Measurements from ENCODE around the gene DCAF8L1.
"Not testable (repeated sequence)": the region's sequence is repeated elsewhere in the genome, so short reads cannot be mapped to it uniquely, and the experiment has no call there.

Gene DCAF8L1

DNA sequence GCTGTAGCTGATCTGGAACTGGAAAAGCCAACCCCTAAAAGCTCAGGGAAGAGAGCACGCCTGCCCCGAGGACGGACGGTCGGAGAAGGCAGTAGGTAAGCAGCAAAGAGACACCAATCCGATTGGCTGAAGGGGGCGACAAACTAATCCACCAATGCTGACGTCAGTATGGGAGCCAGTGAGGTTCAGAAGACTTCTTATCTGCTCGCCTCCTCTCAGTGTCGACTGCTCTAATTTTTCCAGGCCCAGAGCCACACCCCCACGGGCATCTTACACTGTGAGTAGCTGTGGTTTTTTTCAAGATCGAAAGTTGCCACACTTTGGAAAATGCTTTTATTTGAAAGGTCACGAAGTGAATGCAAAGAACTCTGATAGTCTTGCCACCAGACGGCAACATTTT, at the start of gene DCAF8L1:
Gene DCAF8L1 (minus strand): TSS at position 101 of the 400 bp plus-strand sequence. CDS start 115 bp downstream, outside the sequence.
- DNase-seq = no peak

DNA sequence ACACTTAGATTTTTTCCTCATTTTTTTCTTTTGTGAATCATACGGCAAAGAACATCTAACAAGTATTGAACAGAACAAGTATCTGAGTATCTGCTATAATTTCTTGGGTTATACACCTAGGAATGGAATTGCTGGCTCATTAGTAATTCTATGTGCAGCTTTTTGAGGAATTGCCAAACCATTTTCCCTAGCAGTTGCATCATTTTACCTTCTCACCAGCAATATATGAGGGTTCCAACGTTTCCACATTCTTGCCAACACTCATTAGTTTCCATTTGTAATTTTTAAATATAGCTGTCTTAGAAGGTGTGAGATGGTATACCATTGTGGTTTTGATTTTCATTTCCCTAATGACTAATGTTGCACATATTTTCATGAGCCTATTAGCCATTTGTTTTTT, 41.1 kb upstream of the DCAF8L1 start:
- DNase-seq = no peak

DNA sequence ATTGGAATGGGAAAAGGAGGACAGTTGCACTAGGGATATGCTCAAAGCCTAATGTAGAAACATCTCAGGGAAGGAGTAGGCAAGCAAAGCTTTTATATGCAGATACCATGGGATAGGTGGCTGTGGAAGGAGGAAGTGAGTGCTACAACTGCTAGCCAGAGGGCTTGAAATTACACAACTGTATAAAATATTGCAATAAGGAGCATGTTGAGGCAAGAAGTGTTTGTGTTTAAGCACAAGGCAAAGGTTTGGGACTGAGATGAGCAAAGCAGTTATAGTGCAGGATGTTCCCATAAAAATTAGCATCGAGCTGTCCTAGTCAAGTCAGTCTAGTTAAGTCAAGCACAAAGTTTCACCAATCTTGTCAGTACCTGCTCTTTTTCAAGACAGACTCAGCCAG, 35.6 kb upstream of the DCAF8L1 start:
- no peak for DNase-seq

DNA sequence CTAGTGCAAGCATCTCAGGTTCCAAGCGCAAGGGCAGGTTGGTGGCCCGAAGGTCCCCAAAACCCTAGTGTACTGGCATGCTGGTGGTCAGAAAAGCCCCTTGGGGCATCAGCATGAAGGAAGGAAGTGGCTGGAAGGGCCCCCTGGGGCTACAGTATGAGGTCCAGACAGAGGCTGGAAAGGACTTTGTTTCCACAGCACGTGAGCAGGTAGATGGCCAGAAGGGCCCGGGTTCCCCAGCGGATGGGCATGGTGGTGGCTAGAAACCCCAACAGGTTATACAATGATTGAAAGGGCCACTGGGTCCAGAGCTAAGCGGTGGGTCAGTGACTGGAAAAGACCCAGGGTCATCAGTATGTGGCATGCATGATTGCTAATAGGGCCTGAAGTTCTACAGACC, 34.7 kb upstream of the DCAF8L1 start:
- no peak for DNase-seq

DNA sequence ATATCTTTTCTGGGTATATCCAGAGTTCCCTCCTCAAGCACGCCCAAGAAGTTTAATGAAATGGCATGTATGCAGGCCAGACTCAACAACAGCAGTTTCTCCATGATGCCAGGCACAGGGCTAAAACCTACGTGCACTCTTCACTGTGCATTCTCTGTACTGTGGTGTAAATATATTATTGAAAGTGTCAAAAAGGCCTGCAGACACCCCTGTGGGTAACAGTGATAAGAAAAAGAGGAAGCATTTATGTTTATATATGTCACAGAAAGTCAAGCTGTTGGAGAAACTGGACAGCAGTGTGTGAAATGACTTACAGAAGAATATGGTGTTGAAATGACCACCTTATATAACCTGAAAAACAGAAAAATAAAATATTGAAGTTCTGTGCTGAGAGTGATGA, 29.6 kb upstream of the DCAF8L1 start:
- DNase-seq = no peak

DNA sequence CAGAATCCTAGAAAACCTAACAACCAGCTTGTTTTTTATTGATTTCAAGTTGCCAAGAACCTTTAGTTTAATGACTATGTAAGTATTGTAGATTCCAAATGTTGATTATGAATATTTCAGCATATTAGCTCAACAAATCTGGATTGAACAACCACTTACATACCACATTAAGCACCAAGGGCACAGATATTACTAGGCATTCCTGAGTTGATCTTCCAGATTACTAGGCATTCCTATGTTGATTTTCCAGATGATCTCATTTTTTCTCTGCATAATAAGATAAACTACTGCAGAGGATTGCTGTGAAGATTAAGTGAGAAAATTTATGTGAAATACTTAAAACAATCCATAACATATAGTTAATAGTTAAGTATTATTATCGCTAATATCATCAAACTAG, 17.4 kb upstream of the DCAF8L1 start:
- no peak for DNase-seq

DNA sequence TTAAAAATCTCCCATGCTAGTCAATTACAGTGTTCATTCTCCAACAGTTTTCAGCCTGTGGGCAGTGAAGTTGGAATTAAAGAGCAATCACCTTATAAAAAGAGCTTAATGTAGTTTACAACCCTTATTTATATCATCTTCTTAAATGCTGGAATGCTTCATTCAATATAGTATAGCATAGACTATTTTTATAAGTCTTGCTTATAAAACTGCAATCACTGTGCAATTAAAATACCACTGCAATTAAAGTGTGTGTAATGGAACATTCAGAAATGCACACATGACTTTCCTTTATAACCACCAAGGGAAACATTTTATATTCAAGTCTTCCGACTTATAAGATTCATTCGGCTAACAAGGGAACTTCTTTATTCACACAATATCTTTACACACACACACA, 16.4 kb upstream of the DCAF8L1 start:
- DNase-seq = no peak

DNA sequence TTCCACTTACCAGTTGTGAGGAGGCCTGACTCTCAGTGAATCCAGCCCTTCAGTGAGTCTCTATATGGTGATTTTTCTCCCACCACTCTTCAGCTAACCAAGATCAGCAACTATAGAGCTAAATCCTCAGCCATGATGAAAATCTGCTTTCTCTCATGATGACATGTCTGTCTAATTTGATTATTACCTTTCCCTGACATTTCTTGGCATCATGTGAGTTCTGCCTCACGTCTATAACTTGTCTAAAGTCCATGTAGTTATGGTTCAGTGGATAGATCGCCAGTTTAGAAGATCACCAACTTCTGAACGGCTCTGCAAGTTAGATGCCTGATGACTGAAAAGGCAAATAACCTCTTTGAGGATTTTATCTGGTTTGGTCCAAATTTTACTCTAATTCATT, 14.9 kb upstream of the DCAF8L1 start:
- DNase-seq = no peak

DNA sequence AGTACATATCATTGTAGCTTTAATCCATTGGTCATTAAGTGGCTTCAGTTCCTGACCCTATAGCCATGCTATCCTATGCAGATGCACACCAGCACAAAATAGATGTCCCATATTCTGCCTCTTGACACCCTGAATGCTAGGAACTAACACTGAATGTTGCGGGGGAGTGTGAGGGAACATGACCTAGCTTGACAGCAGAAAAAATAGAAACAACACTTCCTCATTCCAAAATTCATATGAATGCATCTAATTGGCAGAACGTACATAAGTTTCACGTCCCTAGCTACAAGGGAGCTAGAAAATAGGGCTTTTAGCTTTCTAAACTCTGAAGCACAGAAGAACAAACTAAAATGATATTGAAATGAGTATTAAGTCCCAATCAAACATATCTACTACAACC, 14.4 kb upstream of the DCAF8L1 start:
- DNase-seq = no peak

DNA sequence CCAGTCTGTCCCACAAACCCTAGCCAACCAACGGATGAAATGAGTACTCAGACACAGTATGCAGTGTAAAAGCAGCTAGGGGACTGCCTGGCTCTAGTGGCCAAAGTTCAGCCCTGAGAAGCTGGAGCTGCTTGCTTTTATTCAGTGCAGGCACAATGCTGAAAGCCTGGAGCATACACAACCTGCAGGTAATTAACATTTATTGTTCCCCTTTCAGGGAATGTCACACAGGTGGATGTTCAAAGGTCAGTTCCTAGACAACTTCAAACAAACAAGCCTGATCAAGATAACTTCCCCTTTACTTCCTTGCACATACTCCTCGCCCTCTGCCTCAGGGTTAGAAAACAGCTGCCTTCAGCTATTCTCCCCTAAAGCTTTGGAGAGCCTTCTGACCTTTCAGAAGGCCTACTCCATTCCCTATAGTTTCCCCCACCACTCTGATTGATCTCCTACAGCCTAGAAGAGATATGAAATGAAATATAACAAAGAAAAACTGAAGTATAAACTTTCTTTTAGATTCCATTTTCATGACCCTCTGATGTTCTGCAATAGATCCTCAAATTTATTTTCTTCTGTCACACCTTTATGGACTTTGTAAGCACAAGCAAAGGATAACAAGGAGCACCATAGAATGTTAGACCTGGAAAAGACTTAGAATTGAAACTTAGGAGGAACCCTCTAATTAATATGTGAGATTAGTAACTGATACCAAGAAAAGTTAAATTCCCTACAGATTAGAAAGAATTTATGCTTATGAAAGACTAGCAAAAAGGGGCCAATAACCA, 6.8 kb upstream of the DCAF8L1 start:
- DNase-seq = no peak

DNA sequence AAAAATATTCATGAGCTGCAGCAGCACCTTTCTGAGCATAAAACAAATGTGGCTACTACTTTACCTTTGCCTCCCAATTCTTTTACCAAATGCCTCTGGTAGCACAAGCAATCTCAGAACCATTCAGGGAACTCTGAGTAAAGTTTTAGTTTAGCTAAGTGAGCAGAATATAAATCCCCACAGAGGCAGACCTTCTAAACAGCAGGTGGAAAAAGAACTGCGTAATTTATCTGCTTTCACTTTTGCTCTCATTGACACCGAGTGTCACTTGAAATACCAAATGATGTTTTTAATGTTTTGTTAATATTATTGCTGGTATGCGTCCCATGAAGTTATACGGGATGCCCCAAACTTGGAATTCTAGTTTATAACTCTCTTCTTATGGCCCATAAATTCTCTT, 4.3 kb downstream of the DCAF8L1 start:
- DNase-seq = not testable (repeated sequence)

DNA sequence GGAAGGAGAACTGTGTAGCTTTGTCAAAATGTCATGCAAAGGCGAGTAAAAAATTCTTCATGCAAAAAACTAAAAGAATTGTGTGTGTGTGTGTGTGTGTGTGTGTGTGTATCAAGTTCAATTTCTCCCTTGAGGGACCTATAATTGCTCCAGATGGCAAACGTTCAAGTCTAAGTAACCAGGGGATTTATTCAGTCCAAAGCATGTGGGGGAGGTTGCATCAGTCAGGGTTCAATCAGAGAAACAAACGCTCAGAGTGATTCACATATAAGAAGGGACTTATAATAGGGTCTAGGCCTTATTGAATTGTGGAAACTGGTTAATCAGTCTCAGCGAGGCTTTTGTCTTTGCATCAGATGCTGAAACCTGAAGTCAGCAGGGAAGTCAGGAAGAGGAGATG, 5.0 kb downstream of the DCAF8L1 start:
- no peak for DNase-seq

DNA sequence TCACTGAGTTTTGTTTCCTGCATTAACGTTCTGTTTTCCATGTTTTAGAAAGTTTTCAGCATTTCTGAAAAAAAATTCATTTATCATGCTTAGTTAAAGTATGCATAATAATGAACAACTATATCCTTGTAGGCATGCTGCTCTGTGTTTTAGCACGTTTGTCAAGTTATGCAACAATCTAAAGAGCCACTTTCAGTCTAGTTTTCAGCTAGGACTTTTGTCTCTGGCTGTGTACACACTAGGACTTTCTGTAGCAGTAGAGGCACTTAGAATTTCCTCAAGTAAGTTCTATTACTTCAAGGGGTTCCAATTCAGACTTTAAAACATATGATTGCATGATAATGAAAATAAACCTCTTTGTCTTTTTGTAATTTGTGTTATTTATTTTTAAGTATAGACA, 12.4 kb downstream of the DCAF8L1 start:
- no peak for DNase-seq

DNA sequence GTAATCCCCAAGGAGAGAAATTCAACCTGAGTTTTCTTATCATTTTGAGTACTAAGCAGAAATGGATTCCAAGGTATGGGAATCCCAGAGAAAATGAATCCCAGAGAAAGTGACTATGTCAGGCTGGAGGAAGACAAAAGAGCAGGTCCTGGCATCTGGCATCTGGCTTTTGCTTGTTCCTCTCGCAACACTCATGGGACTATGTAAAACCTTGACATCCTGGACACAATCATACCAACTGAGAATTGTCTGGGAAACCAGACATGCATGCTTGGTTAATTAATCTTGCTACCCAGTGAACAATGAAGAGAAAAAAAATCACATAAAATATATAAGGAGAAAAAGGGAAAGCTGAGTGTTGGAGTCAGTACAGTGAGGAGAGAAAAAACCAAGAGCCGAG, 12.9 kb downstream of the DCAF8L1 start:
- no peak for DNase-seq

DNA sequence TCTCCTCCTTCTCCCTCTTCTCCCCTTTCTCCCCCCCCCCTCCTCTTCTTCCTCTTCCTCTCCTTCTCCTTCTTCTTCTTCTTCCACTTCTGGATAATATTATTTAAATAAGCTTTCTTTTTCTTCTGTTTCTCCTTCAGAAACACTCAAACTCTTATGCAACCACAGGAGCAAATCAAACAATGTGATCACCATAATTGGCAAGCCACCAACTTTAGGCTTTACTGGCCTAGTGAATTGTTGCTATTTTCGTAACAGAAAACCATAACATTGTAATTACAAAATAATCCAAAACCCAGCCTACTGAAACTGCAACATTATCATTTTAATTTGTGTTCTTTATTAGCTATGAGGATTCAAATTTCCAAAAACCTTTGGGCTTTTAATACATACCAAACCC, 14.3 kb downstream of the DCAF8L1 start:
- no peak for DNase-seq

DNA sequence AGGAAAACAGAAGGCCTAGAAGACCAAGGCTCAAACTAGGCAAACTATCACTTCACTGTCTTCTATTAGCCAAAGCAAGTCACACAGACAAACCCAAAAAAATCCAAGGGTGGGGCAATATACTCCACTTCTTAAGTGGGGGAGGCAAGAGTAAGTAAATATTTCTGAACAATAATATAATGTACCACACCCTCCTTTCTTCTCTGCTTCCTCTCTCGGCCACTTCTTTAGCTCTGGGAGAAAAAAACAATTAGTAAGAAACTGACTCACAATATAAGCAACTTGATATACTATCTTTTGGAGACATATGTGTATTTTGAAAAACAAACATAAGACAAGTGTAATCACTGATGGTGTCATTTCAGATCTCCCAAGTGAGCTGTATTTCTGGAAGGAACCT, 14.8 kb downstream of the DCAF8L1 start:
- no peak for DNase-seq

DNA sequence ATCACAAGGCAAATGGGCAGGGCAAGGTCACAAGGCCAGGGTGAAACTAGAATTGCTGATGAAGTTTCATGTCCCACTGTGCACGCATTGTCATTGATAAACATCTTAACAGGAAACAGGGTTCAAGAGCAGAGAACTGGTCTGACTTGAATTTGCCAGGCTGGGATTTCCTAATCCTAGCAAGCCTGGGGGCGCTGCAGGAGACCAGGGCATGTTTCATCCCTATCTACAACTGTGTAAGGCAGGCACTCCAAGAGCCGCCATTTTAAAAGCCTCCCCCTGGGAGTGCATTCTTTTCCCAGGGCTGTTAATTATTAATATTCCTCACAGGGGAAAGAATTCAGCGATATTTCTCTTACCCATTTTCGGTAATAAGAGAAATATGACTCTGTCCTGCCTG, 15.9 kb downstream of the DCAF8L1 start:
- DNase-seq = not testable (repeated sequence)

DNA sequence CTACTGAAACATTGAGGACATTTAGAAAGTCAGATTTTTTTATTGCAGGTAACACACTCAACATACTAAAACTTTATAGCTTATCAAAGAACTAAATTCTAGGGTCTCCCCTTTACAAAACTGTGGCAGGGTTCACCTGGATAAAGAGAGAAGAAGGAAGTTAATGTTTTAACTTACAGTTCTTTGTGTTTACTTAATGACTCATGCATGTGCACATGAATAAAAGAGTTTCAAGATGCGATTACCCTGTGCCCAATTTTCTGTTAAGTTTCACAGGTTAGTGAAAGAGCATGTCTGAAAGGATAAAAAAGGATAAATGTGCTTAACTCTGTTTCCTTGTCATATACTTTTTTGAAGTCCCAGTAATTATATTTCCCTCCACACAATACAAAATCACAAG, 16.8 kb downstream of the DCAF8L1 start:
- DNase-seq = no peak

DNA sequence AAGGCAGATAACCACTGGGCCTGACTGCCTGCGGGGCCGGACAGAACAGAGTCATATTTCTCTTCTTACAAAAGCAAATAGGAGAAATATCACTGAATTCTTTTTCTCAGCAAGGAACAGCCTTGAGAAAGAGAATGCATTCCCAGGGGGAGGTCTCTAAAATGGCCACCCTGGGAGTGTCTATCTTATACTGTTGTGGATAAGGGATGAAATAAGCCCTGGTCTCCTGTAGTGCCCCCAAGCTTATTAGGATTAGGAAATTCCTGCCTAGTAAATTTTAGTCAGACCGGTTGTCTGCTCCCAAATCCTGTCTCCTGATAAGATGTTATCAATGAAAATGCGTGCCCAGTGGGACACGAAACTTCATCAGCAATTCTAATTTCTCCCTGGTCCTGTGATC, 20.8 kb downstream of the DCAF8L1 start:
- not testable (repeated sequence) for DNase-seq

DNA sequence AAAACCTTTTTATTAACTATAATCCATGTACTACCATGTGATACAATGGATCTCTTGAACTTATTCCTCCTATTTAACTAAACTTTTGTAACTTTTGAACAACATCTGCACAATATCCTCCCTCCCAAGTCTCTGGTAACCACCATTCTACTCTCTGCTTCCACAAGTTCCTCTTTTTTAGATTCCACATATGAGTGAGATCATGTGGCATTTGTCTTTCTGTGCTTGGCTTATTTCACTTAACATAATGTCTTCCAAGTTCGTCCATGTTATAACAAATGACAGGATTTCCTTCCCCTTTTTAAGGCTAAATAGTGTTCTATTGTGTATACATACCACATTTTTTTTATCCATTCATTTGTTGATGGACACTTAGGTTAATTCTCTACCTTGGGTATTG, 28.1 kb downstream of the DCAF8L1 start:
- no peak for DNase-seq

DNA sequence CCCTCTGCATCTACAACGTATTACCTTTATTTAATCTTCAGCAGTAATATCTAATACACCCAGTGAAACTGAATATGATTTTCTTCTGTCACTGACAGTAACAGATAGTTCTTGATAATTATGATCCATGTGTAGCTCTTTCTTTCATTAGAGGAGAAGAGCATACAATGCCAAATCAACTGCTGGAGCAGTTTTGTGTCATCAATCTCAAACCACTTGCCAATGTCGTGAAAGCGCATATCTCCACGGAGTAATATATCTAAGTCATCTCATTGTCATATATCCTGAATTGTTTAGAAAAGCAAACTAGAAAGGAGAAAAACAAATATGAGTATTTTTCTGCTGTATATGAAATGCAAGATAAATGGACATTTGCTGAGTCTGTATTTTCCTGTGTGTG, 47.9 kb downstream of the DCAF8L1 start:
- no peak for DNase-seq
